HepG2 (cell line): ENCODE data around the gene PKM. TPM values are rescaled to one million over a fixed set of nuclear protein-coding genes. Genes with fewer than 3 reads are reported as not detected.

Experiments used
- ATAC-seq: fragments of 200-7000 bp; cut with Tn5 transposase; 3 replicates; pipeline ENCODE4 v1.9.1; 2020; ENCODE audit warnings: mild to moderate bottlenecking, moderate library complexity
- BruUV-seq: library from RNA; stranded (reverse); fragments of 400-500 nt; replicated peaks from 2 replicates; lab custom pipeline; 2021; lab: Mats Ljungman, UMichigan
- CTCF ChIA-PET: fragments of 300-600 bp; formaldehyde crosslinking; extraction: SDS; loops from one replicate; lab custom pipeline; 2021; ENCODE audit warnings: low total read pairs, inconsistent platforms, low intra/inter-chr PET ratio; lab: Yijun Ruan, JAX
- POLR2A ChIA-PET: fragments of 350-600 bp; sonication (Branson Sonifier 250); formaldehyde crosslinking; loops from one replicate; lab custom pipeline; 2020; ENCODE audit warnings: antibody characterized with exemption, inconsistent platforms; lab: Yijun Ruan, JAX
- DNase-seq: peaks from one replicate; pipeline ENCODE4 v3.0.0-alpha.2; 2015; ENCODE audit warnings: low spot score
- FAIRE-seq: peaks from 3 replicates; lab custom pipeline; 2011; peaks lifted over from hg19 to GRCh38; lab: Jason Lieb, UNC
- H2AFZ ChIP-seq: one replicate; pipeline ENCODE4 v1.6.1; 2011; ENCODE audit warnings: low read length, inconsistent platforms
- H3K27ac ChIP-seq: fragments of 300-600 bp; 3 replicates; pipeline ENCODE4 v1.8.0; 2011; ENCODE audit warnings: mixed run types, mild to moderate bottlenecking, mixed read lengths, low read length, inconsistent platforms; ENCODE audit not compliant: insufficient read depth; ENCODE audit errors: extremely low read length
- H3K27me3 ChIP-seq, 2 experiments: fragments of 200-600 bp in 1 of 2; 2 replicates in 1 of 2; 3 replicates in 1 of 2; pipeline versions ENCODE4 v1.6.0 to v1.8.0; 2011; ENCODE audit warnings: low read length in 2 of 2, mild to moderate bottlenecking in 2 of 2, moderate library complexity in 2 of 2, inconsistent platforms in 1 of 2; ENCODE audit not compliant: insufficient read depth in 2 of 2, control insufficient read depth in 1 of 2
- H3K36me3 ChIP-seq, 2 experiments: fragments of 200-600 bp in 1 of 2; replicated peaks in 1 of 2; 2 replicates in 1 of 2; 3 replicates in 1 of 2; pipeline versions ENCODE4 v1.5.1 to v1.8.0; 2011; ENCODE audit warnings: low read length in 2 of 2, inconsistent platforms in 1 of 2; ENCODE audit not compliant: insufficient read depth in 2 of 2, control insufficient read depth in 1 of 2
- H3K4me1 ChIP-seq: 2 replicates; pipeline ENCODE4 v1.5.1; 2012; ENCODE audit warnings: low read length, inconsistent platforms; ENCODE audit not compliant: insufficient read depth
- H3K4me2 ChIP-seq: 2 replicates; pipeline ENCODE4 v1.6.0; 2011; ENCODE audit warnings: low read depth, low read length, inconsistent platforms
- H3K4me3 ChIP-seq, 3 experiments: fragments of 200-600 bp in 1 of 3; sonication (generic), shearing (Covaris generic) in 1 of 3; replicated peaks in 1 of 3; 2 replicates each; pipeline ENCODE4 v1.5.1; 2011 to 2016; ENCODE audit warnings: low read length in 3 of 3, inconsistent platforms in 2 of 3, low read depth in 2 of 3, mild to moderate bottlenecking in 2 of 3, control low read depth in 1 of 3, mixed read lengths in 1 of 3; ENCODE audit not compliant: insufficient read depth in 1 of 3
- H3K79me2 ChIP-seq: one replicate; pipeline ENCODE4 v1.6.1; 2011; ENCODE audit warnings: low read length, inconsistent platforms; ENCODE audit not compliant: insufficient read depth
- H3K9ac ChIP-seq: 2 replicates; pipeline ENCODE4 v1.6.0; 2011; ENCODE audit warnings: mild to moderate bottlenecking, low read depth, low read length, inconsistent platforms; ENCODE audit not compliant: insufficient read depth
- H3K9me3 ChIP-seq: 2 replicates; pipeline ENCODE4 v1.5.1; 2012; ENCODE audit warnings: mild to moderate bottlenecking, low read length
- H4K20me1 ChIP-seq: 2 replicates; pipeline ENCODE4 v1.6.0; 2011; ENCODE audit warnings: inconsistent platforms, mild to moderate bottlenecking, low read length, moderate library complexity; ENCODE audit not compliant: insufficient read depth
- AGO1 ChIP-seq: fragments of 200-400 bp; formaldehyde crosslinking; IDR thresholded peaks from 2 replicates; pipeline ENCODE4 v1.6.1; 2017; ENCODE audit warnings: mild to moderate bottlenecking, low read depth, low read length, moderate library complexity; ENCODE audit not compliant: poor library complexity, severe bottlenecking
- AGO2 ChIP-seq: fragments of 200-400 bp; formaldehyde crosslinking; optimal IDR thresholded peaks from 2 replicates; pipeline ENCODE3; 2017; ENCODE audit warnings: mild to moderate bottlenecking, low read depth, low read length, moderate library complexity
- AHR ChIP-seq: IDR thresholded peaks from 2 replicates; pipeline ENCODE4 v1.6.1; 2018; ENCODE audit warnings: missing genetic modification reagents, missing compliant biosample characterization
- E2F1 ChIP-seq: sonication (generic); formaldehyde crosslinking; IDR thresholded peaks from 2 replicates; pipeline ENCODE4 v1.5.0; 2020; ENCODE audit warnings: missing genetic modification reagents
- HDAC2 ChIP-seq: sonication (generic); formaldehyde crosslinking; IDR thresholded peaks from 2 replicates; pipeline ENCODE4 v1.4.0; 2020; ENCODE audit warnings: missing genetic modification reagents
- HNF4A ChIP-seq: sonication (generic); formaldehyde crosslinking; IDR thresholded peaks from 2 replicates; pipeline ENCODE4 v1.4.0; 2020; ENCODE audit warnings: missing genetic modification reagents
- PBX2 ChIP-seq: IDR thresholded peaks from 2 replicates; pipeline ENCODE4 v1.6.1; 2016; ENCODE audit warnings: control low read depth
- POLR2AphosphoS5 ChIP-seq: IDR thresholded peaks from 2 replicates; pipeline ENCODE4 v1.6.1; 2012; ENCODE audit warnings: low read depth, low read length
- RXRB ChIP-seq: IDR thresholded peaks from 2 replicates; pipeline ENCODE4 v1.6.1; 2016; ENCODE audit warnings: borderline replicate concordance, missing genetic modification reagents, missing compliant biosample characterization
- TFDP2 ChIP-seq: sonication (generic); formaldehyde crosslinking; IDR thresholded peaks from 2 replicates; pipeline ENCODE4 v1.4.0; 2020; ENCODE audit warnings: missing genetic modification reagents
- ZBTB33 ChIP-seq: sonication (generic); formaldehyde crosslinking; IDR thresholded peaks from 2 replicates; pipeline ENCODE4 v1.4.0; 2020; ENCODE audit warnings: missing genetic modification reagents
- ZEB1 ChIP-seq: IDR thresholded peaks from 2 replicates; pipeline ENCODE4 v1.6.1; 2012; ENCODE audit warnings: mild to moderate bottlenecking, low read depth, inconsistent platforms; ENCODE audit not compliant: insufficient replicate concordance
- ZNF205 ChIP-seq: IDR thresholded peaks from 2 replicates; pipeline ENCODE4 v1.6.1; 2018; ENCODE audit warnings: missing biosample characterization, missing genetic modification reagents
- ZNF24 ChIP-seq: fragments of 450-650 bp; IDR thresholded peaks from 2 replicates; pipeline ENCODE4 v1.6.1; 2017; ENCODE audit warnings: antibody characterized with exemption, mild to moderate bottlenecking
- ZNF30 ChIP-seq: sonication (generic); formaldehyde crosslinking; IDR thresholded peaks from 2 replicates; pipeline ENCODE4 v1.5.0; 2020; ENCODE audit warnings: mild to moderate bottlenecking, missing genetic modification reagents
- ZNF335 ChIP-seq: sonication (generic); formaldehyde crosslinking; IDR thresholded peaks from 2 replicates; pipeline ENCODE4 v1.4.0; 2020; ENCODE audit warnings: missing genetic modification reagents
- ZNF839 ChIP-seq: sonication (generic); formaldehyde crosslinking; IDR thresholded peaks from 2 replicates; pipeline ENCODE4 v1.4.0; 2020; ENCODE audit warnings: missing genetic modification reagents, mild to moderate bottlenecking, borderline replicate concordance
- ZSCAN12 ChIP-seq: sonication (generic); formaldehyde crosslinking; IDR thresholded peaks from 2 replicates; pipeline ENCODE4 v1.9.0; 2021; ENCODE audit warnings: mild to moderate bottlenecking, missing genetic modification reagents
- WGBS: methylation state at CpG from one replicate; pipeline ENCODE4 v1.1.6; 2017; ENCODE audit warnings: low lambda C conversion rate; 5-methylcytosine and 5-hydroxymethylcytosine counted together
- in situ Hi-C: cut with HindIII; loops from 2 replicates; pipeline ENCODE4 v1.10.0; 2017; ENCODE audit warnings: low pct_unique_long_range_greater_than_20kb; ENCODE audit not compliant: extremely low pct_ligation_motif_present
- intact Hi-C: fragments of 100-400 bp; cut with micrococcal nuclease; formaldehyde crosslinking; loops from one replicate; pipeline ENCODE4 v1.10.0; 2022; ENCODE audit not compliant: unreplicated experiment
- polyA plus RNA-seq, 8 experiments: library from polyadenylated mRNA; depleted of rRNA in 3 of 8; stranded (reverse) in 7 of 8; unstranded in 1 of 8; fragments of >200 nt; fragmentation: Illumina TruSeq in 4 of 8; extraction: Trizol in 4 of 8; gene quantifications; 2 replicates each; pipeline versions ENCODE4 v1.2.1 to v1.2.3, GENCODE V29; 2011 to 2016; ENCODE audit warnings: low read depth in 4 of 8, missing spikeins in 1 of 8, mixed read lengths in 1 of 8; ENCODE audit not compliant: insufficient read depth in 1 of 8
- total RNA-seq, 5 experiments: library from RNA; depleted of rRNA; stranded (reverse); fragments of >200 nt; fragmentation: Illumina TruSeq; extraction: Trizol; gene quantifications; 2 replicates each; pipeline ENCODE4 v1.2.3, GENCODE V29; 2016; ENCODE audit warnings: low read depth in 1 of 5

PKM gene
- total and polyA plus RNA-seq, 2 of the 13 experiments (the other 11 are each of a cell fraction or from before 2014, with no cell fraction given), result 488 to 780 TPM

- no peaks in the 10 kb centered on the region for H3K79me2 ChIP-seq
- peaks cover 24% of the 10 kb centered on the region for H3K4me1 ChIP-seq
- no peak overlapping the region for H3K4me3 ChIP-seq
- H2AFZ ChIP-seq, result no peak overlapping the region
- intact Hi-C loops, result loop anchor here (1.0 to 2.0 kb wide), 3 partner anchors 27 to 87 kb away; partner anchors contain the start of gene PKM
- in situ Hi-C loops, result loop anchor here (5.0 kb wide), 1 partner anchor 88 kb away; no protein-coding TSS in a partner anchor
- H3K9ac ChIP-seq, result no peak overlapping the region
- ChIA-PET CTCF (interaction anchor here (0.6 to 2.0 kb wide), 4 partner anchors 83 to 142 kb away, joined by 3 to 35 read pairs (median 4); no protein-coding TSS in a partner anchor), POLR2A (interaction anchor here (1.3 to 2.2 kb wide), 3 partner anchors 11 to 84 kb away, joined by 3 to 6 read pairs (median 5); no protein-coding TSS in a partner anchor)
- DNase-seq (peak; percentile 76), ATAC-seq (peak; percentile 59), FAIRE-seq (peak; percentile 90)
- H3K36me3 ChIP-seq, result peaks cover 36 to 62% of the 10 kb centered on the region in 2 experiments
- 100% methylated on average over 1 of the region's 2 CpGs for WGBS
- peaks cover 6 to 11% of the 10 kb centered on the region in 2 experiments; a peak in 3 of 5 replicates for H3K27me3 ChIP-seq
- H3K4me2 ChIP-seq, result no peak overlapping the region
- no peaks in the 10 kb centered on the region for H3K9me3 ChIP-seq
- no peak overlapping the region for H3K27ac ChIP-seq
- BruUV-seq, result no TSS peak
- H4K20me1 ChIP-seq, result peaks cover 68% of the 10 kb centered on the region
- TF ChIP-seq ZNF335 (CRISPR knock-in tag) (no peak), ZNF839 (CRISPR knock-in tag) (no peak), AHR (CRISPR knock-in tag) (no peak), RXRB (CRISPR knock-in tag) (peak; percentile 41; the same call in 1 of the 2 replicates), ZBTB33 (CRISPR knock-in tag) (no peak; the same call in 1 of the 2 replicates), HNF4A (CRISPR knock-in tag) (peak; percentile 67), POLR2AphosphoS5 (no peak), ZNF24 (no peak), ZSCAN12 (no peak), AGO2 (no peak), HDAC2 (CRISPR knock-in tag) (no peak), ZNF205 (CRISPR knock-in tag) (no peak), E2F1 (CRISPR knock-in tag) (no peak), AGO1 (no peak), ZEB1 (no peak), PBX2 (CRISPR knock-in tag) (no peak), ZNF30 (no peak), TFDP2 (CRISPR knock-in tag) (no peak)
Observed at GRCh38 chr15:72199721-72200212, 31.2 kb downstream of the PKM start.
